HEK293T (cell line): ENCODE data around the gene BRPF3.

Experiments used
- BHLHE40 ChIP-seq: fragments of 450-650 bp; IDR thresholded peaks from 2 replicates; pipeline ENCODE4 v1.6.1; 2016; ENCODE audit warnings: mild to moderate bottlenecking, moderate library complexity, borderline replicate concordance
- CTBP1 ChIP-seq: fragments of 450-650 bp; IDR thresholded peaks from 2 replicates; pipeline ENCODE4 v1.6.1; 2016; ENCODE audit warnings: borderline replicate concordance
- ELF4 ChIP-seq: fragments of 450-650 bp; IDR thresholded peaks from 2 replicates; pipeline ENCODE4 v1.6.1; 2017; ENCODE audit warnings: antibody characterized with exemption
- FOXM1 ChIP-seq: fragments of 450-650 bp; IDR thresholded peaks from 2 replicates; pipeline ENCODE4 v1.6.1; 2017; ENCODE audit warnings: mild to moderate bottlenecking, borderline replicate concordance
- NFRKB ChIP-seq: fragments of 450-650 bp; IDR thresholded peaks from 2 replicates; pipeline ENCODE4 v1.6.1; 2016; ENCODE audit warnings: mild to moderate bottlenecking, moderate library complexity
- TARDBP ChIP-seq: fragments of 450-650 bp; IDR thresholded peaks from 2 replicates; pipeline ENCODE4 v1.6.1; 2016

DNA sequence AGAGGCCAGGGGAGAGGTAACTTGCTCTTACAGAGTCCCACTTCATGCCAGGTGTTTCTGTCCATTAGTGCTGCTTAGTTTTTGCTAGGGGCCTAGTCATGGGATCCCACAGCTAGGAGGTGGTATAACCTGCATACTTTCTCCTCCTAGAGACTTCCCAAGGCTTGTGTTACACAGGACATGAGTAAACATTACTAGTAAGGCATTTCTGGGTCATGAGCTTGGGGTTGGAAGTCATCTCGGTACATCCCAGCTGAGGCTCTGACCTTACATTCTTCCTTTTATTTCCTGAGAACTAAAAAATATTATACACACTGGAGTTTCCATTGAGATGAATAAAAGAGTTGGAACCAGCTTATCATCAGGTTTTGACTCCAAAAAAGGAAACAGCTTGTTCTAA is 52.4 kb downstream of the BRPF3 start:
- TF ChIP-seq FOXM1: no peak
- TF ChIP-seq CTBP1: no peak
- no peak for TF ChIP-seq TARDBP
- TF ChIP-seq NFRKB: no peak
- TF ChIP-seq BHLHE40: no peak
- no peak for TF ChIP-seq ELF4
